ENCODE measurements around the gene KIAA1958. TPM values are rescaled to one million over a fixed set of nuclear protein-coding genes. Genes with fewer than 3 reads are reported as not detected.
"Not testable (repeated sequence)": the region's sequence is repeated elsewhere in the genome, so short reads cannot be mapped to it uniquely, and the experiment has no call there.

KIAA1958 gene
- polyA plus RNA-seq, 1 donor: 3.8 TPM

DNA sequence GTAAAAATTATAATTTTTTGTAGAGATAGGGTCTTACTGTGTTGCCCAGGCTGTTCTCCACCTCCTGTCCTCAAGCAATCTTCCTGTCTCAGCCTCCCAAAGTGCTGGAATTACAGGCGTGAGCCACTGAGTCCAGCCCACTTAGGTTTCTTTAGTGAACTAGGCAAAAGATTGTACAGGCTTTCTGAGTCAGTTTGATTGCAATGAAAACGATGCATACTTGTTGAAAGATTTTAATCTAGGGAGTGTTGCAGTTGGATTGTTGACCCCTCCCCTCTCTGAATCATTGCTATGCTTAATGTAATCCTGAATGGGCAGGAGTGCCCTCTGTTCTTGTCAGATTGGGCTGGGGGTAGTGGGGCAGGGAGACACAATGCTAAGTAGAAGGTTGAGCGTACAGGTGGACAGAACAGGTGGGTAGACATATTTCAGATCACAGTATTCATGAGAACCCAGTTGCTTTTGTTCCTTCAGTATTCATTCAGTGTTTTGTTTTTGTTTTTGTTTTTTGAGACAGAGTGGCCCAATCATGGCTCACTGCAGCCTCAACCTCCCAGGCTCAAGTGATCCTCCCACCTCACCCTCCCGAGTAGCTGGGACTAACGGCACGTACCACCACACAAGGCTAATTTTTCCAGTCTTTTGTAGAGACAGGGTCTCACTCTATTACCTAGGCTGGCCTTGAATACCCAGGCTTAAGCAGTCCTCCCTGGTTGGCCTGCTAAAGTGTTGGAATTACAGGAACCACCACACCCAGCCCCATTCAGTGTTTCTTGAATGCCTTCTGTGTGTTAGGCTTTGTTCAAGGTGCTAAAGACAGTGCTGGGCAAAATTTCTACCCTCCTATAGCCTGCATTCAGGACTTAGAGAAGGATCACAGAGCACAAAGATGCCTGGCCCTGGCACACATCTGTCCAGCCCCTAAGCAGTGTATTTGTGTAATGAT lies 70.1 kb downstream of the KIAA1958 start:
- DNase-seq: no peak

DNA sequence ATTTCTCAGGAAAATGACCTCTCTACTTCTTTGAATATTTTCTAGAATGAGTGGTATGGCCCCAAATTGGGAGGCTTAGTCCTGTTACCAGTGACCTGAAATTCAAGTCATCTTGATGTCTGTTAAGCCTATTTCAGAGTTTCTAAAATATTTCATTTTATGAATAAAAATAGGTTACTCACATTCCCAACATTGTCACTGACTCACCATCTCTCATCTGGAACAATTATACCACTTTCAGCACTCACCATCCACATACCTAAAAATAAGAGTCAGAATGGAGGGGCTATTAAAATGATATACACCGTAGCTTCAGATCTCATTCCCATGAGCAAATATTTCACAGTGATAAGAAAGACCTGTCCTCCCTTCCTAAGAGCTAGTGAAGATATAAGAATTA lies 71.8 kb downstream of the KIAA1958 start:
- DNase-seq: no peak

DNA sequence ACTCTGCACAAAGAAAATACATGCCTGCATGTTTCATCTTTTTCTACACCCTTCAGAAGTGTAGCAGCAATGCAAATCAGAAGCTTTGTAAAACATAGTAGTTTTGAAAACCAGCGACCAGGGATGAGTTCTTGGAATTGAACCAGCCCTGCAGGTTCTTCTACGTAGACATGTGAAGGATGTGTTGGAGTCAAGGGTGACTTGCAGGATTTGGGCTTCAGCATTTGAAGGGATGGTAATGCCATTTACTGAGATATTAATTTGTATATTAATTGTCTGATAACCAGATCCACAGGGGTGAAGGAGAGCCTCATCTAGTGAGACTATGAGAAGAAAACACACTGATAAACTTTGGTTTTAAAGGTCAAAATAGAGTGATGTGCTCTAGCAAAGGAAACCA lies 72.4 kb downstream of the KIAA1958 start:
- no peak for DNase-seq

DNA sequence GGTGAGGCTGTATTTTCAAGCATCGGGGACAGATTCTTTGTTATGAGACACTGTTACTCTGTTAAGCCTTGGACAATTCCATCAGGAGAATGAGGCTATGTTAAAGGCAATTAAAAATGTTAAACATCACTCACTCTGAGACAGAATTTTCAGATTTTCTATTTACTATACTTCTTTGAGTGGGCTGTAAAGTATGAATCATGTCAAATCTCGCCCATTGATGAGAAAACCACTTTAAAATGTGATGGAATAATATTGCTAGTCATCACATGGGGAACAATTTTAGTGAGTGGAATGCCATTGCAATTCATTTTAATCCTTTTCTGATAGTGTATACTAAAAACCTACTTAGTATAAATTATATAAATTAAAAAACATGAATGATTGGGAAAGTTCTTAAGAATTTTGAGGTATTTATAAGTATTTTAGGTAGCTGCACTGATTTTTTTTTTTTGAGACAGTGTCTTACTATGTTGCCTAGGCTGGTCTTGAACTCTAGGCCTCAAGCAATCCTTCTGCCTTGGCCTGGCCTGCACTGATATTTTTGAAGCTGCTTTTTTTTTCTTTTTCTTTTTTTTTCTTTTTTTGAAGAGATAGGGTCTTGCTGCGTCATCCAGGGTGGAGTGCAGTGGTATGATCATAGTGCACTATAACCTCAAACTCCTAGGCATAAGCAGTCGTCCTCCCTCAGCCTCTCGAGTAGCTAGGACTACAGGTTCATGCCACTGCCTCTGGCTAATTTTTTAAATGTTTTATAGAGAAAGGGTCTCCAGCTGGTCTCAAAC lies 73.2 kb downstream of the KIAA1958 start:
- DNase-seq: no peak

DNA sequence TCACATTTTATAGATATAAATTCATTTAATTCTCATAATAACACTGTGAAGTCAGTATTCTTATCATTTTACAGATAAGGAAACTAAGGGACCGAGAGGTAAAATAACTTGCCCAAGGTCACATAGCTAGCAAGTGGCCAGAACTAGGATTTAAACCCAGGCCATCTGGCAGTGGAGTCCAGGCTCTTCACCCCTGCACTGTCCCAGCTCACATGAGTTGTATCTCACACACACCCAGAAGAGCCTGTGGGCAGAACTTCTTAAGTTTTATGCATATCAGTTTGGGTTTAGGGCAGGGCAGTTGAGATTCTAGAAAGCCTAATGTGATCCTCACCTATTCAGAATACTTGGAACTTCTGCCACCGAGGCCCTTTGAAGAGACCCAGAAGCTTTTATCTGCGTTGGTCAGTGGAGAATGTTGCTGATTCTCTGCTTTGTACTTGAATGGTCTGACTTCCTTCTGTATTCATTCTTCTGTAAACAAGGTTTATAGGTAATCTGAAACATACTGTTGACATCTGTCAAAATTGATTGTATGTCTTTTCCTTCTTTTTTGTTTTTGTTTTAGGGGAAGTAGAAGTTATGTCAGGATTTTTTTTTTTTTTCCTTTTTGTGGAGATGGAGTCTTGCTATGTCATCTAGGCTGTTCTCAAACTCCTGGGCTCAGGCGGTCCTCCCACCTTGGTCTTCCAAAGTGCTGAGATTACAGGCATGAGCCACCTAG lies 75.8 kb downstream of the KIAA1958 start:
- DNase-seq: no peak

- DNase-seq: no peak
Observed at GRCh38 chr9:112569186-112569585, 82.6 kb downstream of the KIAA1958 start.

DNA sequence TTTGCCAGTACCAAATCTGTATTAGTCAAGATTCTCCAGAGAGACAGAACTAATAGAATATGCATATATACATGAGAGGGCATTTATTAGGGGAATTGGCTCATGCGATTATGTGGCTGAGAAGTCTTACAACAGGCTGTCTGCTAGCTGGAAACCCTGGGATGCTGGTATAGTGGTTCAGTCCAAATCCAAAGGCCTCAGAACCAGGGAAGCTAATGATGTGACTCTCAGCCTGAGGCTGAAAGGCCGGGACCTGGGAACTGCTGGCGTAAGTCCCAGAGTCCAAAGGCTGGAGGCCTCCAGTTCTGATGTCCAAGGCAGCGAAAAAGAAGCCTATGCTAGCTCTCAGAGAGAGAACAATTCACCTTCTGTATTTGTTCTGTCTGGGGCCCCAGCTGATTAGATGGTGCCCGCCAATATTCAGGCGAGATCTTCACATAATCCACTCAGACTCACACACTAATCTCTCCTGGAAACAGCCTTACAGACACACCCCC lies 84.1 kb downstream of the KIAA1958 start:
- peak; percentile 32 for DNase-seq

- DNase-seq: no peak
Observed at GRCh38 chr9:112571624-112572355, 85.2 kb downstream of the KIAA1958 start.

DNA sequence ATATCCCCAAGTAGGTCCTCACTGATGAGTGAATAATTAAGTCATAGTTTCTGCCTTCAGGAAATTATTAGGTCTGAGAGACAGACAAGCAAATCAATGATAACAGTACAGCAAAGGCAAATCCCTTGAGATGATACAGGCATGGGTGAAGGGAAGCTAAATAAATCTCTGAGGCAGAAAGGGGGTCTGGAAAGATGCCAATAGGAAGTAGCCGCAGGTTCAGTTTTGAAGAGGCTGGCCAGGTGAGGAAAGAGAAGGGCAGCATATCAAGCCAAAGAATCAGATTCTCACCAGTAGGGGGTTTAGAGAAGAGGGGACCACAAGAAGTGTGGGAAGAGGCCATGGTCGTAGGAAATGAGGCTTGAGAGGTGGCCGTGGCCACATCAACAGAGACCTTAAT lies 85.8 kb downstream of the KIAA1958 start:
- DNase-seq: no peak

- no peak for DNase-seq
Observed at GRCh38 chr9:112574008-112574407, 87.4 kb downstream of the KIAA1958 start.

DNA sequence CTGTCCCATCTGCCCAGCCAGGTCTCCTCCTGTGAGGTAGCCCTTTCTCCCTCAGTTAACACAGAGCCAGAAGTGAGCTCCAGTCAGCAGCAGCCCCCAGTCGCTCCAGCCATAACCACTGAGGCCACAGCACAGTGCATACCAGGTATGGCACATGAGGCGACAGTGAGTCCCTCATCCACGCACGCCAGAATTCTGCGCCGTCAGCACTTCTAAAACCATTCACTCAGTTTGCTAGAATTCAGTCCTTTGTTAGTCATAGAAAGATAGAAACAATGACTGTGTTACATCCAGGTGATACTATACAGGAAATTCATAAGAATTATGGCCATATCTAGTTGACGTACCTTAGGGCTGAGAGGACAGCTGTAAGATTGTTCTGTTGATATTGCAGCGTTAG lies 88.5 kb downstream of the KIAA1958 start:
- no peak for DNase-seq

DNA sequence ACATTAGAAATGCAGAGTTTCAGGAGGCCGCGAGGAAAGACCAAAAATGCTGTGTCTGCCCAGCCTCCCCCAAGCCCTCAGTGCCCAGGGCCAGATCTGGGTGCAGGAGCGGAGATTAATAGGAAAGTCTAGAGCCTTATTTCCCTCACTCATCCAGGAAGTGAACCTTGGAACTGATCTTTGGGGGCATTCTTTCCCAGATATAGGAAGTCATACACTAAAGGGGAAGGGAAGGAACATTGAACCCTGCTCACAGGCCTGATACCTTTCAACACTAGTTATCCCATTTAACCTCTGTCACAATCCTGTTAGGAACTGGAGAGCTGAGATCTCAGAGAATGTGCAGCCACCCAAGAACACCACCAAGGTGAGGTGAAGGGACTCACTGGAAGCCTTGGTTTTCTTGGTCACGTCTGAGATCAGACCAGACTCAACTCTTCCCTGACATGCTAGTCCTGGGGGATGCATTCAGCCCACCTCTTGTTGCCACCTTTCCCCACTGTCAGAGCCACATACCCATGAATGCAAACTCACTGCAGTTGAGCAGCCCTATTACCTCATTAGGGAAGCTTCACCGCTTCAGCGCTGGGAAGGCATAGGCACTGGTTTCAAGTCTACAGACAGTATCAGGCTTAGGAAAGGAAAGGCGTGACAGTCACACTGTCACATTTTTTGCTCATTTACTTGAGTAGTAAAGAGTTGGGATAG lies 95.0 kb downstream of the KIAA1958 start:
- DNase-seq: no peak

- no peak for DNase-seq
Observed at GRCh38 chr9:112582371-112583262, 96.0 kb downstream of the KIAA1958 start.

DNA sequence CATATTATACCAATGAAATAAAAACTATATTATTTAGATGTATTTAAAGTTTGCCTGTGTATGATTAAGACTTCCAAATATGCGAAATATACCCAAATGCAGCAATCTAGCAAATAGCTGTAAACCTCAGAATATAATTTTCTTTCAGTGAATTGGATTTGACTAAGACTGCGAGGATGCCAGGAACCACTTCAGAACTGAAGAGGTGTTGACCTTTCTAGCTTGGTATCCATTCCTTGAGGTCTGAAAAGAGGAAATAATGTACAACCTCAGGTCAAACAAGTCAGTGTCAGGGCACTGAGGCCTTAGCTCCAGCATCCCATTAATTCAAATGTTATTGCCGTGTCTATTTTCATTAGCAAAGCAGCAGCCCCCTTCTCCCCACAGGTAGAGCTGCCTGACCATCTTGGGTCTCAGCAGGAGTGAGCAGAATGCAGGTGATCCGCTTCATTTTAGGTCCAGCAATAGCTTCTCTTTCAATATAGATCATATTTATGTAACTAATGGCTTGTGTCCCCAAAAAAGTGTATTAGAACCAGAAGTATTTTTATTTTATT lies 100.0 kb downstream of the KIAA1958 start:
- DNase-seq: no peak

- not testable (repeated sequence) for DNase-seq
Observed at GRCh38 chr9:112591875-112592274, 105.2 kb downstream of the KIAA1958 start.

DNA sequence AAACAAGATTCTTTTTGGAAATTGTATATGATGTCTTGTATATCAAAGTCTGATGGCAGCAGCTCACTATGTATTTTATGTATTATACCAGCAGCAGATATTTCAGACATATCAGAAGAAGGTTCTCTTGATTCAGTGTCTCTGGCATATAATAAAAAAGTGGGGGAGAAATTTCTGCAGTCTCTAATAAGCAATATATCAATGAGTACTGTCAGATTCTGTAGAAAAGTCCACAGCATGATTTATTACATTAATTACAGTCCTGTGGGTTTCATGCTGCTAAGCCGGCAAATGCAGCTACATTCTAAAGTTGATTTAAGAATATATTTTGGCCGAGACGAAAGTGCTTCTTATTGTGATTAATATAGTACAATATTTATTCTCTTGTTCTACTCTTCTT lies 113.1 kb downstream of the KIAA1958 start:
- DNase-seq: no peak

DNA sequence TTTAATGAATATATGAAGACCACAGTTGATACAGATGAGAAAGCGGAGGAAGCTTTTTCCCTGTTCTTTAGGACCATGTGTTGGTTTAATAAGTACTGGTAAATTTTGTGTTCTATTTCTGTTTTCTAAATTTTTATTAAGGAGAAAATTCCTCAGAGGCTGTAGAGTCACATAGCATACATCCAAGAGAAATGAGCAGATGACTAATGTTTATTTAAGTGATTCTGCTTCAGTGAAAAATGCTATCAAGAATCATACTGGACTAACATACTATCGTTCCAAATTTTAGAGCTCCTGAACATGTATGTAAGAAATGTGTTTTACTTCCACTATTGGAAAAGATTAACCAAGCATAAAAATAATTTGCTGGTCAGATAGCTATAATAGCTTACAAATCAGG lies 115.0 kb downstream of the KIAA1958 start:
- DNase-seq: no peak

- DNase-seq: no peak
Observed at GRCh38 chr9:112604790-112605189, 118.2 kb downstream of the KIAA1958 start.

DNA sequence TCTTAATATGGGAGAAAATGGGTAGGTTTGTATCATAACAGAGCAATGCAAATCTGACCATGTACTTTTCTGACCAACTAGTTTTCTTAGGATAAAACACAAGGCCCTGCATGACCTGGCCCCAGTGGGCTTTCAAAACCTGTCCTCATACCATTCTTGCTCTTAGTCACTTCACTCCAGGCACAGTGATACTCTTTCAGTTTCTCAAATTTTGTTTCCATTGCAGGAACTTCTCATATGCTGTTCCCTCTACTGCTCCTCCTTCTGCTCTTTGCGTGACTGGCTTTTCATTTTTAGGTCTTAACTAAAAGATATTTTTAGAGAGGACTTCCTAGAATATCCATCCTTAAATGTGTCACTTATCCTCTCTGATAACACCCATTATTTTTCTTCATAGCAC lies 118.9 kb downstream of the KIAA1958 start:
- no peak for DNase-seq
